T-helper 2 cell treated with Interferon-gamma antibody and Interleukin-4, amounts not matched to agents 5 μg/mL and 100 μg/mL, for 36 hours (primary cell): ENCODE results near the gene VENTX.
A peak's percentile ranks its signal among the peaks of the same experiment; 100 is the strongest.

Source experiments
- DNase-seq: peaks from one replicate; pipeline ENCODE4 v3.0.0; 2021; ENCODE audit warnings: low spot score
- H3K27ac Mint-ChIP-seq: one replicate; pipeline ENCODE4 v1.8.0; 2021; ENCODE audit warnings: mild to moderate bottlenecking, mixed read lengths
- H3K27me3 Mint-ChIP-seq: one replicate; pipeline ENCODE4 v1.8.0; 2021; ENCODE audit warnings: low read depth, mixed read lengths
- H3K36me3 Mint-ChIP-seq: one replicate; pipeline ENCODE4 v1.8.0; 2021; ENCODE audit warnings: low read depth, mixed read lengths
- H3K4me1 Mint-ChIP-seq: one replicate; pipeline ENCODE4 v1.8.0; 2021; ENCODE audit warnings: low read depth, mixed read lengths
- H3K4me3 Mint-ChIP-seq: one replicate; pipeline ENCODE4 v1.8.0; 2022; ENCODE audit warnings: mild to moderate bottlenecking, moderate library complexity, mixed read lengths
- H3K9me3 Mint-ChIP-seq: one replicate; pipeline ENCODE4 v1.8.0; 2021; ENCODE audit warnings: mixed read lengths

The VENTX gene

DNA sequence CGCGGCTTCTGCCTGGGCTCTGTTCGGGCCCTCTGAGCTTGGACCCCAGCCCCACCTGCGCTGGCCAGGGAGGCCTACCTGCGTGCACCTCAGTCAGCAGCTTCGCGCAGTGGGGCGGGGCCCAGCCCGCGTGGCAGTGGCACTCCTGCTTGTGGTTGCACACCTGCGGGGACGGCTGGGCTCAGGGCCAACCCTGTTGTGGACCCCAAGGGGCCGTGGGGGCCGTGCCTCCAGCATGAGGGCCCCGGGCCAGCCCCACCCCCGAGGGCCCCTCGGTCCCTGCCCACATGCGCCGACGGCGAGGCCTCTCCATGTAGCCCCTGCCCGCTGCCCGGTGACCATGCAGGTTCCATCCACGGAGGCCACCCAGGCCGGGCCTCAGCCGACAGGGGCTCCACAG, 31.7 kb downstream of the VENTX start:
- H3K4me3 Mint-ChIP-seq, result no peak overlapping the region
- DNase-seq, result no peak
- peaks cover 11% of the 10 kb centered on the region for H3K4me1 Mint-ChIP-seq
- no peaks in the 10 kb centered on the region for H3K9me3 Mint-ChIP-seq
- peaks cover 20% of the 10 kb centered on the region for H3K36me3 Mint-ChIP-seq
- no peak overlapping the region for H3K27ac Mint-ChIP-seq
- H3K27me3 Mint-ChIP-seq, result no peaks in the 10 kb centered on the region

DNA sequence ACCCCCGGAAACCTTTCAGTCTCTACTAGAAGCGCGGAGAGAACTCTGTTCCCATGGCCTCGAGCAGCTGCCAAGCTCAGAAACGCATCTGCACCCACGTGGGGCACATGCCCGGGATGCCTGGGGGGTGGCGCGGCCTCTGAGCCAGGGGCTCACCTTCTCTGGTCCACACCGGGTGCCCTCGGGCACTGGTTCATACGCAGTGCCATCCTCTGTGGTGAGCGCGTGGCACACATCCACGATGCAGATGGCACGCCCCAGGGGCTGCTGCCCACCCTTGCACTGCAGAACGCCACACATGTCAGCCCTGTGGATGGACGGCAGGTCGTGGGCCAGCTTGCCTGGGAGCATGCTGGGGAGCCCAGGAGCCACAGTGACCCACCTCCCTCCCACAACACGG, 32.5 kb downstream of the VENTX start:
- peaks cover 6% of the 10 kb centered on the region for H3K4me1 Mint-ChIP-seq
- no peaks in the 10 kb centered on the region for H3K9me3 Mint-ChIP-seq
- no peak for DNase-seq
- no peak overlapping the region for H3K27ac Mint-ChIP-seq
- no peak overlapping the region for H3K4me3 Mint-ChIP-seq
- peaks cover 14% of the 10 kb centered on the region for H3K36me3 Mint-ChIP-seq
- no peaks in the 10 kb centered on the region for H3K27me3 Mint-ChIP-seq

DNA sequence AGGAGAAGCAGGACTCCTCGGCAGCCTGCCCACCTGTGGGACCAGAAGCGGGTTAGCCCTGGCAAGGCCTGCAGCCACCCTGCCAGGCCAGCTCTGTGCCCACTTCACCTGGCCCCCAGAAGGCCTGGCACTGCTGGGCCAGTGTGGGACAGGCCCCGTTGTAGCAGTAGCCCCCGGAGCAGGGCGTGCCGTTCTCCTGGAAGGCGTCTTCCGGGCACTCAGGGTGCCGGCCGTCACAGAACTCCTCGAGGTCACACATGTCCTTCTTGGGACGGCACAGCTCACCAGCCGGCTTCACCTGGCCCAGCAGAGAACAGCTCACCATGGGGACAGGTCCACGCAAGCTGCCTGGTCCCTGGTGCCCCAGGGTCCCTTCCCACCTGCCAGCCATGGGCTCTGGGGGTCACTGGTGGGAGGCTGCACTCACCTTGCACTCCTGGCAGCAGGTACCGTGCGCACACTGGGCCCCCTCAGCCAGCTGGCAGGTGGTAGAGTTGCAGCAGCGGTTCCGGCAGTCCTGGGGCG, 33.2 kb downstream of the VENTX start:
- H3K4me3 Mint-ChIP-seq, result no peak overlapping the region
- no peaks in the 10 kb centered on the region for H3K9me3 Mint-ChIP-seq

DNA sequence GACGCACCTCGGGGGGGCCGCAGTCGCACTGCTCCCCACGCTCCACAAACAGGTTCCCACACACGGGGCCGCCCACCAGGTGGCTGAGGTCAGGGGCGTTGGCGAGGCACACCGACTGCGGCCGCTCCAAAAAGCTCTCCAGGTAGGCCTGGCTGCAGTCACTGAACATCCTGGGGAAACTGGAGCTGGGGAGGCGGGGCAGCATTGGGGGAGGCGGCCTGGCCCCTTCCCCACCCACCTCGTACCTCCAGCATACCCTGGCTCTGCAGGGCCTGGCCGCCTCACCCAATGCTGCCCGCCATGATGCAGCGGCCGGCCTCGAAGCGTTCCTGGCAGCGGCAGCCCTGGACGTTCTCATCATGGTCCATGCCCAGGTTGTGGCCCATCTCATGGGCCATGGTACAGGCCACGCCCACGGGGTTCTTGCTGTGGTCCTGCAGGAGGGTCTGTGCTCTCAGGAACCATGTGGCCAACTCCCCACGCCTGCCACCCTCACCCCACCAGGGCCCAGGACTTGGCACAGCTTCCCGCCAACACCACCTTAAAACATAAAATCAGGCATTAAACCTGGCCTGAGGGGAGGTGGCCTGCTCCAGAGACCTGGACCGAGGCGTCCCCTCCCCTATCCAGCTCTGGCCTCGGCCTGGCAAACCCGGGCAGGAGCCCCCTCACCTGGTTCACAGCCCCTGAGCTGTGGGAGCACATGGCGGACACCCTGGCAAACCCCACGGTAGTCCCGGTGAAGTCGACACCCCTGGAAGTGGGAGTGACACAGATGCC, 34.1 kb downstream of the VENTX start:
- Mint-ChIP-seq H3K9me3 (no peaks in the 10 kb centered on the region), H3K27ac (no peak overlapping the region), H3K36me3 (peaks cover 9% of the 10 kb centered on the region), H3K4me3 (no peak overlapping the region), H3K27me3 (no peaks in the 10 kb centered on the region), H3K4me1 (peaks cover 2% of the 10 kb centered on the region)
- no peak for DNase-seq

More for the DNA sequence above, 33.2 kb downstream of the VENTX start:
- H3K27me3 Mint-ChIP-seq, result no peaks in the 10 kb centered on the region
- H3K36me3 Mint-ChIP-seq, result peaks cover 12% of the 10 kb centered on the region
- H3K4me1 Mint-ChIP-seq, result peaks cover 2% of the 10 kb centered on the region
- no peak for DNase-seq
- H3K27ac Mint-ChIP-seq, result no peak overlapping the region

DNA sequence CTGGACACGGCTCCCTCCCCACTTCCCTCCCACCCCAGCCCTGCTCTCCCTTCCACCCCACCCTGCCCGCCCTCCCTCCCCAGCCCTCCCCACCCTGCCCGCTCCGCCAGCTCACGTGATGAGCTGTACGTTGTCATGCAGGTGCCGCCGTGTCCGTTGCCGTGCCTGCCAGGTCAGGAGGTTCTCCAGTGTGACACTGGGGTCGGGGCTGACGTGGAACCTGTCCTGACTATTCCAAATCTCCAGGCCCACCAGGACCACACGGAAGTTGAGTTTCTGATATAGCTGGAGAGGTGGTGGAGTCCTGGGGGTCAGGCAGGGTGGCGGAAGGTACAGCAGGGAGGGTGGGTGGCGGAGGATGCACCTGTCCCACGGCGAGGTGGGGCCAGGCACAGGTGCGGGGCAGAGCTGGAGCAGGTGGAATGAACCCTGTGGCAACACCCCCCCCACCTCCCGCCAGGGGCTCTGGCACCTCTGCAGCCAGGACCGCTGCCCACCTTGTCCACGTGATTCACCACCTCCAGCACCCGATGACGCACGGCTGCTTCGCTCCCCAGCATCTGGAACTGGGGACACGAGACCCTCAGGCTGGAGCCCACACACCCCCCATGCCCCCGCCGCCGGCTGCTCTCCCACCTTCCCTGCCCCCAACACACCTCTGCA, 34.8 kb downstream of the VENTX start:
- Mint-ChIP-seq H3K4me3 (no peak overlapping the region), H3K27ac (peak overlapping the region; percentile 45)

DNA sequence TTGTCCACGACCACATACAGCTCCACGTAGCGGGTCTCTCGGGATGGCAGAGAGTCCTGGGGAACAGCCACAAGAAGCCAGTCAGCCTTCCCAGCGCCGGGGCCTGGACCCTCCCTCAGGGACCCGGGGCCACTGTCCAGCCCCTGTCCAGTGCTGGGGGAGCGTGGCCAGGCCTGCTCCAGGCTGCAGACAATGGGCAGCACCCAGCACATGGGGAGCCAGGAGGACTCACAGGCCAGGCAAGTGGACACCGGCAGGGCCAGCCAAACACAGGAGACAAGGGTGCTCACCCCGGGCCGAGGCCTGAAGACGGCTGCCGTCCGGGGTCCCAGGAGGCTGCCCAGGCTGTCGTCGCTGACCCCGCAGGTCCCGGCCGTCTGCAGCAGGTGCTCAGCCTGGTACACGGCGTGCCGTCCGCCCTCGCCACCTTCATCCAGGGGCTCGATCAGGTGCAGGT, 35.3 kb downstream of the VENTX start:
- peaks cover 9% of the 10 kb centered on the region for H3K36me3 Mint-ChIP-seq
- H3K27me3 Mint-ChIP-seq, result no peaks in the 10 kb centered on the region
- peaks cover 7% of the 10 kb centered on the region for H3K4me1 Mint-ChIP-seq
- H3K27ac Mint-ChIP-seq, result no peak overlapping the region
- no peak for DNase-seq
- no peak overlapping the region for H3K4me3 Mint-ChIP-seq
- H3K9me3 Mint-ChIP-seq, result no peaks in the 10 kb centered on the region

More for the DNA sequence above, 34.8 kb downstream of the VENTX start:
- H3K27me3 Mint-ChIP-seq, result no peaks in the 10 kb centered on the region
- H3K4me1 Mint-ChIP-seq, result peaks cover 2% of the 10 kb centered on the region
- peaks cover 9% of the 10 kb centered on the region for H3K36me3 Mint-ChIP-seq
- no peaks in the 10 kb centered on the region for H3K9me3 Mint-ChIP-seq
- no peak for DNase-seq

DNA sequence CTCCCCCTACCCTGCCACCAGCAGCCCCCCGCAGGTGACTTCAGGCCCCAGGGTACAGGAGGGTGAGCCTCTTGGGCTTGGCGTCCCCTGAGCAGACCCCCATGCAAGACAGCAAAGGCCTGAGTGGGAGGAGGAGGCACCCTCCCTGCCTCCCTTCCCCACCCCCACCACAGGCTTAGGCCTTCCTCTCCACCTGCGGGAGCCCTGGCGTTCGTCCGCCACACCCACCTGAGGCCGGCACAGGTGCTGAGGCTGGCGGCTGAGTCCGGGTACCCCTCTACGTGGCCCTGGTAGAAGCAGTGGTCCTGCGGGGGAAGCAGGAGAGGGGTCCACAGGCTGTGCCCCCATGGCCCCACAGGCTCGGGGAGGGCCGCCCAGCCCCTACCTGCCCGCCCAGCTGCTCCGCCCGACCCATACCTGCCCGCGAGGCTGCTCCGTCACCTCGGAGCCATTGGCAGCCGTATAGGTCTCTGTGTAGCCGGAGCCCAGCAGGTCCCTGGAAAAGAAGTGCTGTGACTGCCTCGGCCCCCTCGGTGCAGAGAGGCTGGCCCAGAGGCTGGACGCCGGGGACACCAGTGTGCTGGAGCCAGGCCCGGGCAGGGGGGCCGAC, 36.0 kb downstream of the VENTX start:
- Mint-ChIP-seq H3K27ac (no peak overlapping the region), H3K9me3 (no peaks in the 10 kb centered on the region), H3K36me3 (peaks cover 15% of the 10 kb centered on the region), H3K4me3 (no peak overlapping the region), H3K27me3 (no peaks in the 10 kb centered on the region), H3K4me1 (peaks cover 13% of the 10 kb centered on the region)
- DNase-seq, result no peak

DNA sequence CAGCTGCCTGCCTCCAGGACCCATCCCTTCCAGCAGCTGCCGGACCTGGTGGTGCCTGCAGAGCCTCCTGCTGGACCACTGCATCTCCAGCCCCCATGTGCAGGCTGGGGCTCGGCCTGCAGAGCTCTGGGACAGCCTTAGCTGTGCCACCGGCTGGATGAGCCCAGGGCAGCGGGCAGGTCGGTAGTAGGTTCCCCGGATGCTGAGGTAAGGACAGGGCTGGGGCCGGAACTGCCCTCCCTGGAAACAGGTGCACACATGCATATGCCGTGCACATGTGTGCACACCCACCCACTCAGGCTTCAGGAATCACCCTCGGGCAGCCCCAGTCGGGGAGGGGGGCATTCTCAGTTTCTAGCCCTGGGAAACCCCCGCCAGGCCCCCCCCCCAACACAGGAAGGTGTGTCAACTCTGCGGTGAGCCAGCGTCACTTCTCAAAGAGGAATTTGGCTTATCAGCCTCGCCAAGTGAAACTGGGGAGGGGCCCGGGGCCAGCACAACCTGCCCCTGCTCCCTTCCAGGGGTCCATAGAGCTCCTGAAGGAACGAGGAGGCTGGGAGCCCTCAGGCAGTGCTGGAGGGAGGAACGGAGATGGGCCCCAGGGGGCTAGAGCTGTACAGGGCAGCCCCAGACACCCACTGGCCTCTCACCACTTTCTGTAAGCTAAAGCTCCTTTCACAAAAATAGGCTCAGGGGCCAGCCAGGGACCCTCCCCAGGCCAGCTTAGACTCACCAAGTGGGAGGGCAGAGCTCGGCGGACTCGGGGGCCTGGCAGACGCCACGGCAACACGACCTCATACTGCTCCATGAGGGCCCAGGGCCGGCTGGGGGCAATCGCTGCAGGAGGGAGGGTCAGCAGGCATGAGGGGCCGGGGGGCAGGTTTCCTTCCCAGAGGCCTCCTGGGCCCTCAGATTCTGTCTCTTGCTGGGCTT, 37.4 kb downstream of the VENTX start:
- peaks cover 24% of the 10 kb centered on the region for H3K4me1 Mint-ChIP-seq
- H3K36me3 Mint-ChIP-seq, result peaks cover 21% of the 10 kb centered on the region
- peak overlapping the region; percentile 90 for H3K27ac Mint-ChIP-seq
- H3K4me3 Mint-ChIP-seq, result peak overlapping the region; percentile 92
- DNase-seq, result peak; percentile 81
- no peaks in the 10 kb centered on the region for H3K27me3 Mint-ChIP-seq
- no peaks in the 10 kb centered on the region for H3K9me3 Mint-ChIP-seq

DNA sequence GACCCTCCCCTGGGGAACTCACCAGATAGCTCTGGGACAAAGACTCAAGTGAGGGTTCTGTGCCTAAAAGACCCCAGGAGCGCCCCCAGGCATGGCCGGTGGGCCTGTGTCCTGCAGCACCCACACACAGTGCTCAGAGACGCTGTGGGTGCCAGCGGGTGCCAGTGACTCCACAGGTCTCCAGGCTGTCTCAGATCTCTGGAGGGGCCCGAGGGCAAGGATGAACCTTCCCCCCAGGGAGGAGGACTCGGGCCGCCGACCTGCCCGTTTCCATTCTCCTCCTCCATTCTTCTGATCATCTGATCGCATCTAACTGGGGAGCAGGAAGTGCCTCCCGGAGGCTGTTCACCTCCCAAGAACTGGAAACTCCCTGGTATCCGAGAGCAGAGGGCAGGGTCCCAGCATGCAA, 38.0 kb downstream of the VENTX start:
- Mint-ChIP-seq H3K27ac (peak overlapping the region; percentile 90), H3K4me3 (peak overlapping the region; percentile 92), H3K27me3 (no peaks in the 10 kb centered on the region), H3K4me1 (peaks cover 25% of the 10 kb centered on the region), H3K9me3 (no peaks in the 10 kb centered on the region), H3K36me3 (peaks cover 21% of the 10 kb centered on the region)
- peak; percentile 43 for DNase-seq

DNA sequence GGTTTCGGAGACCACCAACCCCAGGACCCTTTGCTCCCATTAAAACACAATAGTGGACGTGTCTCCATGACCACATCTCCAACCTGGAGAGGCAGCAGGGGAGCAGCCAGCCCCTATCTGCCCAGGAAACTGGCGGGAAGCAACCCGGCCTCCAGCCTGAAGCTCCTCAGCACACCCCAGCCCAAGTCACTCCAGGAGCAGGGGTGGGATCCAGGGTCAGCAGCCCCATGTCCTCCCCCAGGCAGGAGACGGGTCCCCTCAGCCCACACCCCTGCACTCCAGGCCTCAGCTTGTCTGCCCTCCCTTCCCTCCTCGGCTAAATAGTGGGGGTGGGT, 38.4 kb downstream of the VENTX start:
- no peak for DNase-seq
- Mint-ChIP-seq H3K9me3 (no peaks in the 10 kb centered on the region), H3K27me3 (no peaks in the 10 kb centered on the region), H3K27ac (peak overlapping the region; percentile 90), H3K36me3 (peaks cover 21% of the 10 kb centered on the region), H3K4me3 (peak overlapping the region; percentile 92), H3K4me1 (peaks cover 25% of the 10 kb centered on the region)

DNA sequence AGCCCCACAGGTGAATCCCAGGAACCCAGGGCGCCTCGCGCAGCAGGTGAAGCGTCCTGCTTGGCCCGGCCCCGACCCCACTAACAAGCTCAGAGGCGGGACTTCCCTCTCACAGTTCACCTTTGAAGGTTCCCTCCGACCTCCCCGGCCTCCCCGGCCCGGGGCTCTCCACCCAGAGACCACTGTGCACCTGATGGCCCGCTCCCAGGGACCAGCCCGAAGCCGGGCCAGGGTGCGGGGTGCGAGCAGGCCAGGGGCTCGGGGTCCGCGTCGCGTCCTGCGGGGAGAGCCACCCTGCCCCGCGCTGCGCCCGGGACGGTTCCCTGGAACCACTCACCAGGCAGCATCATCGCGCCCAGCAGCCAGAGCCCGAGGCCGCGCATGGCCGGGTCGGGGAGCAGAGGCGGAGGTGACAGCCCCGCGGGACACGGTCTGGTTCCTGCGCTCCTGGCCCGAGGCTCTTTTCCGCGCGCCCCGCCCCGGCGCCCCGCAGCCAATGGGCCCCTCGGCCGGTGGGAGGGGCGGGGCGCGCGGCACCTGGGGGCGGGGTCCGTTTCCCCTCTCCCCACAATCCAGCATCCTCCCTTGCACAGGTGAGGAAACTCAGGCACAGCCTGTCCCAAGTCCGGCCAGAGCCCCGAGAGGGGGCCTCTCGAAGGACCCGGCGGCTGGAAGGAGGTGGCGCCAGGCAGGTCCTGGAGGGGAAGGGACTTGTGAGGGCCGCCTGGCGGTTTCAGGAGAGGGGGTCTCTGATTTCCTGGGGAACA, 39.0 kb downstream of the VENTX start, which contains the start of gene ADAM8:
Gene ADAM8 (minus strand): TSS at position 434 of the 767 bp plus-strand sequence. CDS start 51 bp downstream, at position 383.
- peak within 1 kb of the TSS; percentile 90 for H3K27ac Mint-ChIP-seq
- no peaks in the 10 kb centered on the region for H3K9me3 Mint-ChIP-seq
- no peaks in the 10 kb centered on the region for H3K27me3 Mint-ChIP-seq
- DNase-seq, result peak; percentile 74
- H3K4me3 Mint-ChIP-seq, result peak within 1 kb of the TSS; percentile 92
- H3K4me1 Mint-ChIP-seq, result peaks cover 25% of the 10 kb centered on the region
- peaks cover 21% of the 10 kb centered on the region for H3K36me3 Mint-ChIP-seq

DNA sequence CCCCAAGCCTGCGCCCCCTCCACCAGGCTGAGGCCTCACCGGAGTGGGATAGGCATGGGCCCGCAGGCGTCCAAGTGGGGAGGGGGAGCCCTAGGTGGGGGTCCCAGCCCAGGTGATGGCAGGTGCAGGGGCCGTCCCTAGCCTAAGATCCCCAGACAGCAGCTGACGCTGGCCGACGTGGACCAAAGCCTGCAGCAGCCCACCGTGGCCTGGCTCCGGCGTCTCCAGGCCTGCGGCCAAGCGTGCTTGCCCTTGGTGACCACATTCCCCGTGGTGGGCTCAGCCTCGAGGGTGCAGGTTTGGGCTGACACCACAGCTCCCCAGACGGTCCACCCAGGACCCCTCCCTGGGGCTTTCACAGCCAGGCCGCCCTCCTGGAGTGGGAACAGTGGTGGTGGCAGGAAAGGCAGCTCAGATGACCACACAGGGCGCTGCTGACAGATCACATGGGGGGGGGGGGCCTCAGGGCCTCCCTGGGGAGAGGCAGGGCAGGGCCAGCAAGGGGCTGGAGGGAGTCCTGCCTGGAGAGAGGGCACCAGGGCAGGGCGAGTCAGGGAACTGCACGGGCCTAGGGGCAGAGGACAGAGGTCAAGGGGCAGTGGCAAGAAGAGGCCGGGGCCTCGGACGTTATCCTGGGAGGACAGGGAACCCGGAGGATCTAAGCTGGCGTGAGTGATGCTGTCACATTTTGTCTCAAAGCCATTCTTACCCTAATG, 39.8 kb downstream of the VENTX start:
- no peak for DNase-seq
- peak overlapping the region; percentile 86 for H3K4me3 Mint-ChIP-seq
- H3K9me3 Mint-ChIP-seq, result no peaks in the 10 kb centered on the region
- peaks cover 24% of the 10 kb centered on the region for H3K36me3 Mint-ChIP-seq
- H3K27me3 Mint-ChIP-seq, result no peaks in the 10 kb centered on the region
- no peak overlapping the region for H3K27ac Mint-ChIP-seq
- H3K4me1 Mint-ChIP-seq, result peaks cover 25% of the 10 kb centered on the region
